ENCODE results near the gene KIF13A. TPM values are rescaled to one million over a fixed set of nuclear protein-coding genes. Genes with fewer than 3 reads are reported as not detected.
"Not testable (repeated sequence)": the region's sequence is repeated elsewhere in the genome, so short reads cannot be mapped to it uniquely, and the experiment has no call there.

The KIF13A gene
- total RNA-seq, 2 donors from 2014 or later: 36.8 to 57.5 TPM

DNA sequence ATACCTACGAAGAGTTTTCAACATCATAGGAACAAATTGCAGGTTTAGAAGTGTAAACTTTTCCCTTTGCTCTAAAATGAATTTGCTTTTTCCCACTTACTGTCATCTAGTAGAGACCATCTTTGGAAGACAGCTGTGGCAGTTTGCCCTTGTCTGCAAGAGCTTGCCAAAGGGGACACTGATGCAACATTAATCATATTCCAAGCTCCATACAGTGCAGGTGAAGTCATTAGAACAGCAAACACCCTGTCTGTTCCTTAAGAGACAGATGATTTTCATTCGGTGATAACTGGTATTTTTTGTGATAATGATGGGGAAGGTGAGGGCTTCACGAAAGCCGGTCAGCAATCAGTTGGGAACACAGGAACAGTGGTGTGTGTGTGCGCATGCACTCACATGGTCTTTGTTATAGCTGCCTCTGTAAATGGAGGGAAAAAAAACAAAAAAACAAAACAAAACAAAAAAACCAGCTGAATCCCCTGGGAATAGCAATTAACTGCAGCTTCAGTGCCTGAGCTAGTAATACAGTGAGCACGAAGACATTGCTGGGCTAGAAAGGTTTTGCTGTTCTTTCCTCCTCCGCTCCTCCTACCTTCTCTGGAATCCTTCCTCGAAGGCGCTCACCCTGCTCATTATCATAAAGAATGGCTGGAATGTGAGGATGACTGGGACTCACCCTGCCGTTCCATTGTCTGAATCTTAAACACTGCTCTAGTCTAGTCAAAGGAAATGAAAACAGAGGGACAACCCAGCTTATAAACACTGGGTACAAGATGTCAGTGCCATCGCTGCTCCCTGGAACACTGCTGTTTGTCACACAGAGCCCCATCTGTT is 35.2 kb upstream of the KIF13A start:
- Histone ChIP-seq H3K4me3 (no peak overlapping the region), H3K4me1 (replicated peaks) (no peaks in the 10 kb centered on the region), H3K27ac (no peak overlapping the region), H3K9me3 (no peaks in the 10 kb centered on the region), H3K27me3 (replicated peaks; ENCODE audit: insufficient read depth) (no peaks in the 10 kb centered on the region), H3K36me3 (no peaks in the 10 kb centered on the region)
- peak; percentile 25 for TF ChIP-seq POLR2AphosphoS5 (IDR thresholded peaks at IDR 0.05)
- no peak for TF ChIP-seq CTCF (IDR thresholded peaks at IDR 0.05)
- 41% methylated on average over 11 of the region's 11 CpGs for WGBS
- no peak for DNase-seq (ENCODE audit: low spot score)
- intact Hi-C loops (cut with DNase I): no loop called here

DNA sequence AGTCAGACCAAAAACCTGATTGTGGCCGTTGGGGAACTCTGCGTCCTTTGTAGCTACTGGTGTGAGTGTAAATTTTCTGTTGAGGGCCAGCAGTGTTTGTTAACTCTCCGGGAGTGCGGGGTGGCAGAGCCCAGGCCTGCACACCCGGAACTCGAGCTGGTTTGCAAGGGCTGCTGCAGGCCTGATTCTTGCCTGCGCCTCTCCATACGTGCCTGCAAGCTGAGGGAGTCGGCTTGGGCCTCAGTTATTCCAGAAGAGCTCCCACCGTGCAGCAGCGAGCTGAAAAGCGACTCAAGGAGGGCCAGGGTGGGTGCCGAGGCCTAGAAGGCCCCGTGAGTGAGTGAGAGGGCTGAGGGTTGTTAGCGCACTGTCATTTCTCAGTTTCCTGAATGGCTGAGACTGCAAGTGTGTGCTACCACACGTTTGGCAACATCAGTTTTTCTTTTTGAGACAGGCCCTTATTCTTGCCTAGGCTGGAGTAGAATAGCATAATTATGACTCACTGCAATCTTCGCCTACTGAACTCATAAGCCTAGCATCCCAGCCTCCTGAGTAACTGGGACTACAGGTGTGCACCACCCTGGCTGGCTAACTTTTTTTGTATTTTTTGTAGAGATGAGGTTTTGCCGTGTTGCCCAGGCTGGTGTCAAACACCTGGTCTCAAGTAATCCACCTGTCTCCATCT is 33.9 kb upstream of the KIF13A start:
- H3K36me3 ChIP-seq: no peaks in the 10 kb centered on the region
- no peaks in the 10 kb centered on the region for H3K9me3 ChIP-seq
- no peak overlapping the region for H3K27ac ChIP-seq
- no peaks in the 10 kb centered on the region for H3K4me1 ChIP-seq (replicated peaks)
- TF ChIP-seq CTCF (IDR thresholded peaks at IDR 0.05): no peak
- TF ChIP-seq POLR2AphosphoS5 (IDR thresholded peaks at IDR 0.05): no peak
- no peak for TF ChIP-seq POLR2A (IDR thresholded peaks at IDR 0.05)
- intact Hi-C loops (cut with DNase I): no loop called here
- no peak overlapping the region for H3K4me3 ChIP-seq
- WGBS: 80% methylated on average over 18 of the region's 18 CpGs
- H3K27me3 ChIP-seq (replicated peaks; ENCODE audit: insufficient read depth): no peaks in the 10 kb centered on the region
- no peak for DNase-seq (ENCODE audit: low spot score)

DNA sequence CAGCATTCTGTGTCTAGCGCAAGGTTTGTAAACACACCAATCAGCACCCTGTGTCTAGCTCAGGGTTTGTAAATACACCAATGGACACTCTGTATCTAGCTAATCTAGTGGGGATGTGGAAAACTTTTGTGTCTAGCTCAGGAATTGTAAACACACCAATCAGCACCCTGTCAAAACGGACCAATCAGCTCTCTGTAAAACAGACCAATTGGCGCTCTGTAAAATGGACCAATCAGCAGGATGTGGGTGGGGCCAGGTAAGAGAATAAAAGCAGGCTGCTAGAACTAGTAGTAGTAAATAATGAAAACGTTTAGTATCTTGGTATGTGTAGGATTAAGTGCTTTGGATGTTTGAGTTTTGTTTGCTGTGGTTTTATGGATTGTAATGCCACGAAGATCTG is 33.1 kb upstream of the KIF13A start:
- H3K4me3 ChIP-seq; H3K9me3 ChIP-seq; H3K27me3 ChIP-seq (replicated peaks; ENCODE audit: insufficient read depth); H3K4me1 ChIP-seq (replicated peaks); DNase-seq (ENCODE audit: low spot score); intact Hi-C loops (cut with DNase I); H3K36me3 ChIP-seq; H3K27ac ChIP-seq: not testable (repeated sequence)
- WGBS: 66% methylated on average over 5 of the region's 5 CpGs

- H3K27me3 ChIP-seq (replicated peaks; ENCODE audit: insufficient read depth): no peaks in the 10 kb centered on the region
- no peak overlapping the region for H3K27ac ChIP-seq
- H3K9me3 ChIP-seq: no peaks in the 10 kb centered on the region
- WGBS: 88% methylated on average over 75 of the region's 75 CpGs
- TF ChIP-seq POLR2AphosphoS5 (IDR thresholded peaks at IDR 0.05): no peak
- no peak for TF ChIP-seq CTCF (IDR thresholded peaks at IDR 0.05)
- TF ChIP-seq POLR2A (IDR thresholded peaks at IDR 0.05): no peak
- no peak overlapping the region for H3K4me3 ChIP-seq
- no peaks in the 10 kb centered on the region for H3K36me3 ChIP-seq
- no peak for DNase-seq (ENCODE audit: low spot score)
- H3K4me1 ChIP-seq (replicated peaks): no peaks in the 10 kb centered on the region
- intact Hi-C loops (cut with DNase I): no loop called here
Measured at GRCh38 chr6:18019539-18020534, 32.4 kb upstream of the KIF13A start.

DNA sequence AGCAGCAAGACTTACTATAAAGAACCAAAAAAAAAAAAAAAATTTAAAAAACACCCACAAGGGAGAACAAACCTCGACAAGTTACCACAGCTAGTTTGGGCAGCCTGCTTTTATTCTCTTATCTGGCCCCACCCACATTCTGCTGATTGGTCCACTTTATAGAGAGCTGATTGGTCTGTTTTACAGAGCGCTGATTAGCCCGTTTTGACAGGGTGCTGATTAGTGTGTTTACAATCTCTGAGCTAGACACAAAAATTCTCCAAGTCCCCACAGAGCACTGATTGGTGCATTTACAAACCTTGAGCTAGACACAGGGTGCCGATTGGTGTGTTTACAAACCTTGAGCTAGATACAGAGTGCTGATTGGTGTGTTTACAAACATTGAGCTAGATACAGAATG is 31.7 kb upstream of the KIF13A start:
- H3K27ac ChIP-seq; H3K9me3 ChIP-seq; H3K4me1 ChIP-seq (replicated peaks); DNase-seq (ENCODE audit: low spot score); H3K36me3 ChIP-seq; intact Hi-C loops (cut with DNase I); H3K4me3 ChIP-seq; H3K27me3 ChIP-seq (replicated peaks; ENCODE audit: insufficient read depth): not testable (repeated sequence)
- WGBS: 61% methylated on average over 4 of the region's 4 CpGs

Data from prostate gland (tissue), 2 donors.